Osteoblast (primary cell): Measurements from ENCODE around the gene PTTG1. TPM values are rescaled to one million over a fixed set of nuclear protein-coding genes. Genes with fewer than 3 reads are reported as not detected.

Experiments used
- DNase-seq: peaks from one replicate; pipeline ENCODE4 v3.0.0; 2011; ENCODE audit warnings: low spot score, mixed read lengths; ENCODE audit not compliant: insufficient read length; ENCODE audit errors: missing footprints
- H2AFZ ChIP-seq: 2 replicates; pipeline ENCODE4 v1.6.0; 2011; ENCODE audit warnings: mild to moderate bottlenecking, low read length
- H3K27ac ChIP-seq: 2 replicates; pipeline ENCODE4 v1.5.1; 2011; ENCODE audit warnings: mild to moderate bottlenecking, low read depth, low read length, moderate library complexity
- H3K27me3 ChIP-seq: 2 replicates; pipeline ENCODE4 v1.6.0; 2012; ENCODE audit warnings: mild to moderate bottlenecking, control low read depth, inconsistent platforms, low read length, moderate library complexity; ENCODE audit not compliant: insufficient read depth
- H3K36me3 ChIP-seq: 2 replicates; pipeline ENCODE4 v1.5.1; 2011; ENCODE audit warnings: mild to moderate bottlenecking, low read length, control low read depth, moderate library complexity; ENCODE audit not compliant: insufficient read depth
- H3K4me1 ChIP-seq: 2 replicates; pipeline ENCODE4 v1.5.1; 2011; ENCODE audit warnings: mild to moderate bottlenecking, low read length, control low read depth, moderate library complexity; ENCODE audit not compliant: insufficient read depth
- H3K4me2 ChIP-seq: 2 replicates; pipeline ENCODE4 v1.6.0; 2011; ENCODE audit warnings: mild to moderate bottlenecking, low read length; ENCODE audit not compliant: insufficient read depth
- H3K4me3 ChIP-seq: fragments of 200-600 bp; sonication (generic); 3 replicates; pipeline ENCODE4 v1.5.1; 2012; ENCODE audit warnings: mild to moderate bottlenecking, low read length, inconsistent platforms; ENCODE audit not compliant: insufficient read depth
- H3K79me2 ChIP-seq: 2 replicates; pipeline ENCODE4 v1.6.0; 2012; ENCODE audit warnings: mild to moderate bottlenecking, low read length, control low read depth, inconsistent platforms; ENCODE audit not compliant: insufficient read depth
- H3K9me3 ChIP-seq: 2 replicates; pipeline ENCODE4 v1.5.1; 2011; ENCODE audit warnings: low read depth, low read length, control low read depth
- H4K20me1 ChIP-seq: 2 replicates; pipeline ENCODE4 v1.6.0; 2012; ENCODE audit warnings: mild to moderate bottlenecking, low read length, control low read depth; ENCODE audit not compliant: insufficient read depth
- total RNA-seq: library from RNA; depleted of rRNA; stranded (reverse); fragments of >200 nt; gene quantifications from 2 replicates; pipeline ENCODE4 v1.2.3, GENCODE V29; 2012
- TF ChIP-seq, protein P1 (sequence below): IDR thresholded peaks from 2 replicates; pipeline ENCODE4 v1.5.1; 2011; ENCODE audit warnings: mild to moderate bottlenecking, low read depth, low read length, moderate library complexity; ENCODE audit errors: extremely low read depth

The PTTG1 gene
- total RNA-seq, 1 donor: 41.3 TPM

GRCh38 chr5:160467555-160468362, 46.1 kb downstream of the PTTG1 start:
- H3K27me3 ChIP-seq: no peaks in the 10 kb centered on the region
- peak; percentile 75 for DNase-seq
- H3K36me3 ChIP-seq: no peaks in the 10 kb centered on the region
- H3K9me3 ChIP-seq: no peaks in the 10 kb centered on the region
- peak overlapping the region; percentile 66 for H3K4me3 ChIP-seq
- peak overlapping the region; percentile 78 for H3K4me2 ChIP-seq
- TF ChIP-seq, protein P1, sequence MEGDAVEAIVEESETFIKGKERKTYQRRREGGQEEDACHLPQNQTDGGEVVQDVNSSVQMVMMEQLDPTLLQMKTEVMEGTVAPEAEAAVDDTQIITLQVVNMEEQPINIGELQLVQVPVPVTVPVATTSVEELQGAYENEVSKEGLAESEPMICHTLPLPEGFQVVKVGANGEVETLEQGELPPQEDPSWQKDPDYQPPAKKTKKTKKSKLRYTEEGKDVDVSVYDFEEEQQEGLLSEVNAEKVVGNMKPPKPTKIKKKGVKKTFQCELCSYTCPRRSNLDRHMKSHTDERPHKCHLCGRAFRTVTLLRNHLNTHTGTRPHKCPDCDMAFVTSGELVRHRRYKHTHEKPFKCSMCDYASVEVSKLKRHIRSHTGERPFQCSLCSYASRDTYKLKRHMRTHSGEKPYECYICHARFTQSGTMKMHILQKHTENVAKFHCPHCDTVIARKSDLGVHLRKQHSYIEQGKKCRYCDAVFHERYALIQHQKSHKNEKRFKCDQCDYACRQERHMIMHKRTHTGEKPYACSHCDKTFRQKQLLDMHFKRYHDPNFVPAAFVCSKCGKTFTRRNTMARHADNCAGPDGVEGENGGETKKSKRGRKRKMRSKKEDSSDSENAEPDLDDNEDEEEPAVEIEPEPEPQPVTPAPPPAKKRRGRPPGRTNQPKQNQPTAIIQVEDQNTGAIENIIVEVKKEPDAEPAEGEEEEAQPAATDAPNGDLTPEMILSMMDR: no peak
- no peaks in the 10 kb centered on the region for H4K20me1 ChIP-seq
- H3K79me2 ChIP-seq: no peaks in the 10 kb centered on the region
- H3K4me1 ChIP-seq: peaks cover 48% of the 10 kb centered on the region
- peak overlapping the region; percentile 40 for H3K27ac ChIP-seq
- H2AFZ ChIP-seq: peak overlapping the region; percentile 90

DNA sequence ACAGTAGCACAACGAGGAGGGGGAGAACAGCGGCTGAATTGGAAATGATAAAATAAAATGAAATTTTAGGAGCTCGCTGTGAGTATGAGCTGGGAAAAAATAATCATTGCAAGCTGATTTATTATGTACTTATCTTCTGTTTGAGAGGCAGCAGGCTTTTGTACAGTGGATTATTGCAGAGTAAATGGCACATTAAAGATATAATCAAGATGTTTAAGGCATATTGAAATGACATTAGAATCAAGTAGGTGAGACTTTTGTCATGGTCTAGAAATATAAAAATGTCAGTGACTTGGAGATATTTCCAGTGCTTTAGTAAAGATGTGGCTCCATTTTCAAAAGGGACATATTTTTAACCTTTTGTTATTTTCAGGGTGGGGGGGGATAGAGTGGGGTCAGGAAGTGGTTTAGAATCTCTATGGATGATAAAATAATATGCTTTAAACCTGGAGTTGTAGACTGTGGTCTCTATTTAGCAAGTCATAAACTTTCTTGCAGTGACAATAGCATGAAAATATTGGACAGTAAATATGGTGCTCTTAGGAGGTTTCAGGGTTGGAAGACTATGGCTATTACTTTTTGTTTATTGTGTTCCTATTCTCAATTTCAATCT, 46.8 kb downstream of the PTTG1 start:
- Histone ChIP-seq H3K27ac (peak overlapping the region; percentile 40), H3K4me2 (peak overlapping the region; percentile 78)

GRCh38 chr5:160469156-160470144, 47.8 kb downstream of the PTTG1 start:
- H3K36me3 ChIP-seq: no peaks in the 10 kb centered on the region
- DNase-seq: no peak
- no peaks in the 10 kb centered on the region for H3K79me2 ChIP-seq
- H4K20me1 ChIP-seq: no peaks in the 10 kb centered on the region
- no peak overlapping the region for H3K27ac ChIP-seq
- H3K9me3 ChIP-seq: no peaks in the 10 kb centered on the region
- no peak overlapping the region for H3K4me2 ChIP-seq
- H3K4me3 ChIP-seq: no peak overlapping the region
- TF ChIP-seq, protein P1: no peak
- peaks cover 37% of the 10 kb centered on the region for H3K4me1 ChIP-seq
- H3K27me3 ChIP-seq: no peaks in the 10 kb centered on the region
- peak overlapping the region; percentile 3 for H2AFZ ChIP-seq

More for the DNA sequence above, 46.8 kb downstream of the PTTG1 start:
- Histone ChIP-seq H3K4me1 (peaks cover 45% of the 10 kb centered on the region), H3K36me3 (no peaks in the 10 kb centered on the region), H3K9me3 (no peaks in the 10 kb centered on the region), H3K4me3 (peak overlapping the region; percentile 66), H4K20me1 (no peaks in the 10 kb centered on the region), H3K27me3 (no peaks in the 10 kb centered on the region), H2AFZ (peak overlapping the region; percentile 90), H3K79me2 (no peaks in the 10 kb centered on the region)
- TF ChIP-seq, protein P1: no peak
- DNase-seq: no peak
